ENCODE measurements around the gene PRSS21. TPM values are rescaled to one million over a fixed set of nuclear protein-coding genes. Genes with fewer than 3 reads are reported as not detected.

Gene PRSS21
- polyA plus RNA-seq, 4 donors: not detected

DNA sequence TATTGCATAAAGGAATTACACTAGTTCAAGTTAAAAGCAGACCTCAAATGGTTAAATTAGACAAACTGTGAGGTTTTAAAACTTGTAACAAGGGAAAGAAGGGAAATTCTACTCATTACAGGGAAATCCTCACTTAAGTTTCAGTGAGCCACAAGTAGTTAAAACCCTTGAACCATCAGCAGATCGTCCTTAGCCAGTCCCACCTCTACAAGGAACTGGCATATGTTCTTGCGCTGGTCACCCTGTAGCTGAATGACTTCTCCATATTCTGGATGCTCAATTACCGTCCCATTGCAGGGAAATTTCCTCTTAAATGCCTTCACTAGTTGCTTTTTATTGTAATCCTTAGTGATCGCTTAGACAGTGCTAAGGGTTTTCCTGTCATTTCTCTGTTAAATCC is 5.5 kb downstream of the PRSS21 start:
- no peak for DNase-seq (ENCODE audit: low read depth in 4 of 4, low spot score in 2 of 4)

DNA sequence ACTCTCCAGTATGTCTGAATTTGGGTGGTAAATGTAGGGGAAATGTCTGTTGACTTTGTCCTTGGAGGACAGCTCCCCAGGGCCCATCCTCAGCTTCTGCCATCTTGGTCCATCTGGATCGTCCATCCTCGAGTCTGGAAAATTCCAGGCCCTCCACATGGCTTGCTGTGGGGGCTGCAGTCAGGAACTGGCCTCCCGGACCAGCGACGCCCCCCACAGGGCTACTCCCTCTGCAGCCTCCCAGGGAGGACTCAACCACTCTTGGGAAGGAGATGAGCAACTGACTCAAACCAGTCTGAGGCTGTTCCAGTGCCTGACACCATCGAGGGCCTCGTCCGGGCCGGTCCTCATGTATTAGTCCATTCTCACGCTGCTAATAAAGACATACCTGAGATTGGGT is 7.6 kb downstream of the PRSS21 start:
- no peak for DNase-seq (ENCODE audit: low read depth in 4 of 4, low spot score in 2 of 4)

DNA sequence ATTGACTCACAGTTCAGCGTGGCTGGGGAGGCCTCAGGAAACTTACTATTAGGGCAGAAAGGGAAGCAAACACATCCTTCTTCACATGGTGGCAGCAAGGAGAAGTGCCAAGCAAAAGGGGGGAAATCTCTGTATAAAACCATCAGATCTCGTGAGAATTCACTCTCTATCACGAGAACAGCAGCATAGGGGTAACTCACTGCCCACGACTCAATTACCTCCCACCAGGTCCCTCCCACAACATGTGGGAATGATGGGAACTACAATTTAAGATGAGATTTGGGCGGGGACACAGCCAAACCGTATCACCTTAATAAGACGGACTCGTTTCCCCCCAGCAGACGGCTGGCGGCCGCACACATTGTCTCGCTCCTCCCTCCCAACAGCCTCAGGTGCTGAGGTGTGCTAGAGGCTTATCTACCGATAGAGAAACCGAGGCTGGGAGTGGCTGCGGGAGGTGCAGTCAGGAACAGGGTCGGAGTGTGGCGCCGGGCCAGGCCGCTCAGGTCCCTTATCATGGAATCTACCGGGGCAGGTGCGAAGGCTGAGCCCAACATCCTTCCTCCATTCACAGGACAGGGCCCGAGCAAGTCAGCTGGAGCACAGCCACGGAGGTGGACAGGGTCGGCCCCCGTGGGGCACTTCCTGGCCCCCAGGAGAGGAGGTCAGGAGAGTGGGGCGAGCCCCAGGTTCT is 8.2 kb downstream of the PRSS21 start:
- DNase-seq (ENCODE audit: low read depth in 4 of 4, low spot score in 2 of 4): no peak

DNA sequence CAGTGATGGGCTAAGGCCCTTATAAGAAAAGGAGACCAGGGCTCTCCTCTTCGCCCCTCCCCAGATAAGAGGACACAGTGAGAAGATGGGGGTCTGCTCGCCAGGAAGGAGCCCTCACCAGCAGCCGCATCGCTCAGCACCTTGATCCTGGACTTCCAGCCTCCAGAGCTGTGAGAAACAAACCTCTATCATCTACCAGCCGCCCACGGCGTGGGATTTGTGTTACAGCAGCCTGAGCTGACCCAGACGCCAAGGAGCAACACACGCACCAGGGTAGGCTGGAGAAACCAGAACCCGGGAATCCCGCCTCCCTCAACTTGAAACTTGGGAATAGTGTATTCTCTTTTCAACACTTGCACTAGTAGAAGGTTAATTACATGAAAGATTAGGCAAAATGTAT is 8.9 kb downstream of the PRSS21 start:
- DNase-seq (ENCODE audit: low read depth in 4 of 4, low spot score in 2 of 4): no peak

DNA sequence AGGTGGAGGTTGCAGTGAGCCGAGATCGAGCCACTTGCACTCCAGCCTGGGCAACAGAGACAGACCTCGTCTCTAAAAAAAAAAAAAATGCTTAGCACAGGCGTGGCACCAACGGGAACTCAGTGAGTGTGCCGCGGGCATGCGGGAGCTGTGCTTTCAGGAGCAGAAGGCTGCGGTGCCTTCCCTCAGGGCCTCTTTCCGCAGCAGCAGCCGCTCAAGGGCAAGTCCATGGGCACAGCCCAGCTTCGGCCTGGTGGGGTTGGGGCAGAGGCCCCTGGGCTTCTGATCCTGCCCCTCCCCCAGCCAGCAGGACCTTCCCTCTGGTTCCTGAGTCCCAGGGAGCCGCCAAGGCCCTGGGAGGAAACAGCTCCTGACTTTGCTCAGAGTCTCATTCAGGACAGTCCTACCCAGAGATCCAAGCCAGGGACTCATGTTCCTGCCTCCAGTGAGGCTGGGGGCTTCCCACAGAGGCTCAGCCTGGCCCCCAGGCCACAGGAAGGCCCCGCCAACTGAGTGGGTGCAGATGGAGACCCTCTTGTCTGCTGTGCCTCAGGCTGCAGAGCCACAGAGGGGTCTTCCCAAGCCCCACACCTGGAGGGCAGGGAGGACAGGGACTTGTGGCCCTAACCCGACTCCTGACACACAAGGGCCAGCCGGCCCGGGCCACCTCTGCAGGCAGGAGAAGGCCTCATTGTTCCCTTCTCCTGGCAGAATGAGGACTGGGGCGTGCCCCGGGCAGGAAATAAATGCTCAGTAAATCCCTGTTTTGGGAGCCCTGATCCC is 9.7 kb downstream of the PRSS21 start:
- DNase-seq (ENCODE audit: low read depth in 4 of 4, low spot score in 2 of 4): no peak

DNA sequence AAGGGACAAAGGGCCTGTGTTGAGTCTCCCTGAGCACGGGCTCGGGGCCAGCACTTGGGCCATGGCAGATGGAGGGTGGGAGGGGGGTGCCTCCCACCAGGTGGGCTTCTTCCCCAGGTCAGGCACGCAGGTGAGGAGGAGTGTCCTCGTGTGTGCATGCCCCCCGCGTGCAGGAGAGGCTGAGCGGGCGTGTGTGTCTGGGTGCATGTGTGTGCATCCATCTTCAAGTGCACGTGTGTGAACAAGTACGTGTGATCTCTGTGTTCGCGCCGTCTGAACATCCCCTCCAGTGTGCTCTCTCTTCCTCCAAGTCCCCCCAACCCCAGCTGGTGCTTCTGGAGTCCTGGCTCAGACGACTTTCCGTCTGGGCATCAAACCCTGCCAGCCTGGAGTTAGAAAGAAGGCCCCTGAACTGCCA is 10.3 kb downstream of the PRSS21 start:
- DNase-seq (ENCODE audit: low read depth in 4 of 4, low spot score in 2 of 4): no peak

DNA sequence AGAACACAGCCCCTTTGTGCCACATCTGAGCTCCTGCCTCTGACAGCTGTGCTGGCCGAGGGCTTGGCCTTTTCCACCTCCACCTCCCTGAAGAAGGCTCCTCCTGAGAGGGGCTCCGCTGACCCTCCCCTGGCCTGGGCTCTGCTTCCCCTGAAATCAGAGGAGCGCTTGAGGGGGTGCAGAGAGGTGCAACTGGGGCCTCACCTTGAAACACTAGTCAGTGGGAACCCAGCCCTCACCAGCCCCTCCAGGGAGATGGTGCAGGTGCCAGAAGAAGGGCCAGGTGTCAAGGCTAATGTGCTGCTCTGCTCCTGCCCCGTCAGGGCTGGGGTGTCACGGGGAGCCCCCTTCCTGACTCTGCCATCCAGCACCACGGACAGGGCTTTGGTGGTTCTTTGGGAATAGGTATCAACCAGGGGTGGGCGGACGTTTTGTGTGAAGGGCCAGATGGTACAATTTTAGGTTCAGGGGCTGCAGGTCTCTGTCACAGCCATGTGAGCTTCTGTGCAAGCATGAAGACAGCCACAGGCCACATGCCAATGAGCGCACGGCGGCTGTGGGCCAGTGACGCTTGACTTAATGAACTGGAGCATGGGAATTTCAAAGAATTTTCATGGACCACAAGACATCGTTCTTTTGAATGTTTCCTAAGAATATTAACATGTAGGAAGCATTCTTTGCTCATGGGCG is 10.9 kb downstream of the PRSS21 start:
- DNase-seq (ENCODE audit: low read depth in 4 of 4, low spot score in 2 of 4): no peak

DNA sequence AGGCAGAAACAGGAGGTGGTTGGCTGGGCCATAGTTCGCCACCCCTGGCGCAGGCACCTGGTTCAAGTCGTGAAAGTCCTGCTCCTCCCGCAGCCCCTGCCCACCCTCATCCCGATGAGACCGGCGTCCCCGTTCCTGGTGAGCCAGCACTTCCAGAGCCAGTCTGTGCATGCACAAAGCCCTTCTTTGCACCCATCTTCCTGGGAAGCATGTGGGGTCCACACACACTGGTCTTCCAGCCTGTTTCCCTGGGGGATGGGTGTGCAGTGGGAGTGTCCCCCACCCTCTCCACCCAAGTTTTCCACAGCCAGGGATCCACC is 11.4 kb downstream of the PRSS21 start:
- no peak for DNase-seq (ENCODE audit: low read depth in 4 of 4, low spot score in 2 of 4)

DNA sequence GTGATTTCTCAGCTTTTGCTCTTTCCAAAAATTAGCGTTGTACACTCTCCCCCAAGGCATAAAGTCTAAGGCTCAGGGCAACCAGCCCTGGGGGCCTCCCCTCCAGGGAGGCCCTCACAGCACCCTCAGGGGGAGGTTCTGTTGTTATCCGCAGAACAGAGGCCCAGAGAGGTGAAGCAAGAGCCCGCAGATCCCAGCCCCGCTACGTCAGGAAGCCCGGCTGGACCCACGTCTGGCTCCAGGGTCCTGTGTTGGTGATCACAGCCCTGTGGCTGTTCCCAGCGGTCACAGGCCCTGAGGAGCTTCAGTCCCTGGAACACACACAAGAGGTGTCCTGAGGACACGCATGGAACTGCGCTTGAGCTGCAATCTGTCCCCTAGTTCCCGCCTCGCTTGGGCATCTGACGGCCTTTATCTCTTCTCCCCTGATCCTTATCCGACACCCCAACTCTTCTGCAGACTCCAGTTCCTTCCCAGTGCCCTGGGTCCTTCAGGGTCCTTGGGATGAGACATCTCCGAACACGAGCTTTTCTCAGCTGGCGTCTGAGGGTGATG is 11.9 kb downstream of the PRSS21 start:
- DNase-seq (ENCODE audit: low read depth in 4 of 4, low spot score in 2 of 4): no peak

DNA sequence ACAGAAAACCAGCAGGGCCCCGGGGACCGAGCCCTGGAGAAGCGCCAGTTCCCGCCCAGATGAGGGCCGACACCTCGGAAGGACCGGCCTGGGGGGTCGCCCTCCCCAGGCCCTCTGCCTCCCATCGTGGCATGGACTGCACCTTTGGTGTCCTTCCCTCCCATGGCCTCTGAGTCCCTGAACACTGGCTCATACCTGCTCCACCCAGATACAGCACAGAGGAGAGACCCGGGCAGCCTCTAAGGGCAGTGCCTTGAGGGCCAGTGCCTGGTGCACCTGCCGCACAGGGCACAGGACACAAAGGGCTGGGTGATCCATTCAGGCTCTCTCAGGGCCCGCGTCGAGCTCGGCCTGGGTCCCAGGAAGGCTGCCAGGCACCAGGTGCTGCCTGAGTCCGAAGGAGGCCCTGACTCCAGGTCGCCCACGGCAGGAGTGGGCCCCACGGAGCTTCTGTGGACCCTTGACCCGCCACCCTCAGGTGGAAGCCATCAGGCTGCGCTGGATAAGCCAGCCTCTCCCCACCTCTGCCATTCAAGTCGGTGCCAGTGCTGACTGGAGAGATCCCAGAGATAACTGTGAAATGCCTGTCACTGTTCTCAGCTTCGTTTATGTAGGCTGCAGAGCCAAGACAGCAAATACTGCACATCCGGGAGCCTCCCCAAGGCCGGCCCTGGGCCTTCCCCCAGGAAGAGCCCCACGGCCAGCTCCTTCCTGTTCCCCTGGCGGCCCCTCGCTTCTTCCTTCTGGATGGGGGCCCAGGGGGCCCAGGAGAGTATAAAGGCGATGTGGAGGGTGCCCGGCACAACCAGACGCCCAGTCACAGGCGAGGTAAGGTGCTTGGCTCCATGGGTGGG is 12.7 kb downstream of the PRSS21 start, which contains the start of gene ZG16B:
TSS of gene ZG16B (plus strand) at position 803 of the 854 bp plus-strand sequence. CDS start 139 bp downstream, outside the sequence.
- DNase-seq (ENCODE audit: low read depth in 4 of 4, low spot score in 2 of 4): no peak

DNA sequence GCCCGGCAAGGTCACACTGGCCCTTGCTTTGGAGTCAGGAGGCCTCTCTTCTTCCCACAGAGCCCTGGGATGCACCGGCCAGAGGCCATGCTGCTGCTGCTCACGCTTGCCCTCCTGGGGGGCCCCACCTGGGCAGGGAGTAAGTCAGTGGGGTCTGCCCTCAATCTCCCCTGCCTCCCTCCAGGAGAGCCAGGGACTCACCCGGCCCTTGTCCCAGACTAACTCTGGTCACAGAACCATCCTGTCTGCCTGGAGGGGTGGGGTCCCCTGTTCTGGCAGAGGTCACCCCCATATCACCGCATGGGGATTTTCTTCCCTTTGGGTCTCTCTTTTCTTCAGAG is 13.3 kb downstream of the PRSS21 start:
- no peak for DNase-seq (ENCODE audit: low read depth in 4 of 4, low spot score in 2 of 4)

DNA sequence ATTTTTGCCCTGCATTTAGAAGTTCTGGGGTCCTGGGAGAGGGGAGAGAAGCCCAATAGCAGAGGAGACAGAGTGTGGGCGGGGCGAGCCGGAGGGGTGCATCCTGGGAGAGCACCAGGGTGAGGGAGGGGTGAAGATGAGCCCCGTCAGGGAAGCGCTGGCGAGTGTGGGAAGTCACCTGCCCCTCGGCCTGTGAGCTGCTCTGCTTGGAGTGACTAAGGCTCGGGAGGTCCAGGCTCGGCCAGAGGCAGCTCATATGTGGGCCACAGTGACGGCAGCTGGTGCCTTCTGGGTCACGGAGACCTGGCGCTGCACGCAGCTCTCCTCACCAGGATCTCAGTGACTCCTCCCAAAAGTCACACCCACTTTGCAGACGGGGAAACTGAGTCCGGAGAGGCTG is 14.2 kb downstream of the PRSS21 start:
- no peak for DNase-seq (ENCODE audit: low read depth in 4 of 4, low spot score in 2 of 4)

DNA sequence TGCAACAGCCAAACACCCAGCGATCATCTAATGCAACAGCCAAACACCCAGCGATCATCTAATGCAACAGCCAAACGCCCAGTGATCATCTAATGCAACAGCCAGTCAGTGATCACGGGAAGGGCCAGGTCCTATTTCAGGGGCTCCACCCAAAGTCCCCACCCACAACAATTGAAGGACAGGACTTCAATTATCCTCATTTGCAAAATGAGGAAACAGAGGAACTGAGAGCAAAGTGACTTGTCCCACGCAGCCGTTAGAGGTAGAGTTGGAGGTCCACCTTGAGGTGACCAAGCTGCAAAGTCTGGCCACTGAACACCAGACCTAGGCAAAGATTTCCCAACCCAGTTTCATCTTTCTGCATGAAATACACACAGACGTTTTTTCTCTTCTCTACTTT is 16.7 kb downstream of the PRSS21 start:
- no peak for DNase-seq (ENCODE audit: low read depth in 4 of 4, low spot score in 2 of 4)

DNA sequence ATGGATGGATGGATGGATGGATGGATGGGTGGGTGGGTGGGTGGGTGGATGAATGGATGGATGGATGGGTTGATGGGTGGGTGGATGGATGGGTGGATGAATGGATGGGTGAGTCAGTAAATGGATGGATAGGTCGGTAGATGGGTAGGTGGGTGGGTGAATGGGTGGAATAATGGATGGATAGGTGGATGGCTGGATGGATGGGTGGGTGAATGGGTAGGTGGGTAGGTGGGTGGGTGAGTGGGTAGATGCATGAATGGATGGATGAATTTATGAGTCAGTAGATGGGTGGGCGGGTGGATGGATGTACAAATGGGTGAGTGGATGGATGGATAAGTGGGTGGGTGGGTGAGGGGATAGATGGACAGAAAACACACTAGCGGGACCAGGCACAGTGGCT is 17.9 kb downstream of the PRSS21 start:
- no peak for DNase-seq (ENCODE audit: low read depth in 4 of 4, low spot score in 2 of 4)

DNA sequence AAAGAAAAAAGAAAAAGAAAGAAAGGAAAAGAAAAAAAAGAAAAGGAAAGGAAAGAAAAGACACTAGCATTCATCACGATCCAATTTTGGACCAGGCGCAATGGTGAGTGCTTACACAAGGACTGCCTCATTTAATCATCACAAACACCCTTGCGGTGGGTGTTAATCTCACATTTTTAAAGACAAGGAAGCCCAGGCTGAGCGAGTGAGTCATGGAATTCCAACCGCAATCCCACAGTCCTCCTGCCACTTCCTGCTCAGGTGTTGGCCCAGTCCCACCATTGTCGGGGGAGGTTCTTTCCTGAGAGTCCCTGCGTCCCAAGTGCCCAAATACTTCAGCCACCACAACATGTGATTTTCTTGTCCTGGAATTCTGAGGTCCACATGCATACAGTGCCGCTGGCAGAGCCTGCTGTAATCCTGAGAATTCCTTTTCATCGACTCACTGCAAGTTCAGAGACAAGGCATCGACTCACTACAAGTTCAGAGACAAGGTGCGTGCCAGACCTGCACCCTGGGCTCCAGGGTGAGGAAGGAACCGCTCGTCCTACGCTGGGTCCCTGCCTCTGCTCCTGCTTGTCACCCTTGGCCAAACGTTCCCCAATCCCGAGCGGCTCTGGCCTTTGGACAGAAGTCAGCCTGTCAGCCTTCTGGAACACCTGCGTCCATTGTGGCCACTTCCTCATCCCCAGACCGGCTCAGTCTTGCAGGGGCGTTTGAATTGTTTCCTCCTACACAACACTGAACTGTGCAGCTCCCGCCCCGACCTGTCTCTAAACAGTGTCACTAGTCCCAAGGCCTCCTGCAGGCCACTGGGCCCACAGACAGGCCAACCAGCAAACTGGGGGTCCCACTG is 18.8 kb downstream of the PRSS21 start:
- no peak for DNase-seq (ENCODE audit: low read depth in 4 of 4, low spot score in 2 of 4)

DNA sequence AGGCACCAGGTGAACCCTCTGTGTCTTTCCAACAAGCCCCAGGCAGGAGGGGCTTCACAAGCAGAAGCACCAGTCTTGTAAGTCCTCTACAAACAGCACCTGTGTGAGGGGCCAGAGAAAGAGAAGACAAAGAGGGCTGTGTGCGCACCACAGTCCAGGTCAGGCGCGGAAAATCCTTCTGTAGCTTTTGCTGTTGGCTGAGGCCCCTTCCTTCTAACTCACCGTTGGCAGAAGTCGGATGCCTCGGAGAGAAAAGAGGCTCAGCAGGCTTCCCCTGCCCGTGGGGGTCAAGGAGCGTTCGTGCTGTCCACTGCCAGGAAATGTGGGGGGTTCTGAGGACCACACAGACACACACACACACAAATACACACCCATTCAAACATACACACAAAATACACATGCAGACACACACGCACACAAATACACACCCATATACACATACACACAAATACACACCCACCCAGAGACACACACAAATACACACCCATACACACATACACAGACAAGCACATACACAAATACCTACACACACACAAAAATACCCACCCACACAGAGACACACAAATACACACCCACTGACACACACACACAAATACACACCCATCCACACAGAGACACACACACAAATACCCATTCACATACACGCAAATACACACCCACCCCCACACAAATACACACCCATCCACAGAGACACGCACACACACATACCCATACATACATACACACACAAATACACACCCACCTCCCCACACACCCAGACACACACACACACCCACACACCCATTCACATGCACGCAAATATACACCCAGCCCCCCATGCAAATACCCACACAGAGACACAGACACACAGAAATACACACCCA is 19.8 kb downstream of the PRSS21 start:
- no peak for DNase-seq (ENCODE audit: low read depth in 4 of 4, low spot score in 2 of 4)

DNA sequence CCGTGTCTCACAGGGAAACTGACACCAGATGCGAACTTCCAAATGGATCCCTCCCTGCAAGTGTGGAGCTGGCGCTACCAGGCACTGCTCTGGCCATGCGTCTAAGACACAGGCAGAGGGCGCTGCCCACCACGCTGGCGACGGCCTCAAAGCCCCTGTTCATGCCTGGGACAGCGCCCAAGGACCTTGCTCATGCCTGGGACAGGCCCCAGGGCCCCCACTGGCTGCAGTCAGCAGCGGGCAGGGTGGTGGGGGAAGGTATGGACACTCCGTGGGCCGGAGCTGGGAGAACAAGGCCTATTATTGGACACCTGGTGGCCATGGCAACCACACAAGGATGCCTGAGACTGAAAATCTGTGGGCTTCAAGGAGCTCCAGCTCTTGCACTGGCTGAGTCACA is 21.9 kb downstream of the PRSS21 start:
- no peak for DNase-seq (ENCODE audit: low read depth in 4 of 4, low spot score in 2 of 4)

DNA sequence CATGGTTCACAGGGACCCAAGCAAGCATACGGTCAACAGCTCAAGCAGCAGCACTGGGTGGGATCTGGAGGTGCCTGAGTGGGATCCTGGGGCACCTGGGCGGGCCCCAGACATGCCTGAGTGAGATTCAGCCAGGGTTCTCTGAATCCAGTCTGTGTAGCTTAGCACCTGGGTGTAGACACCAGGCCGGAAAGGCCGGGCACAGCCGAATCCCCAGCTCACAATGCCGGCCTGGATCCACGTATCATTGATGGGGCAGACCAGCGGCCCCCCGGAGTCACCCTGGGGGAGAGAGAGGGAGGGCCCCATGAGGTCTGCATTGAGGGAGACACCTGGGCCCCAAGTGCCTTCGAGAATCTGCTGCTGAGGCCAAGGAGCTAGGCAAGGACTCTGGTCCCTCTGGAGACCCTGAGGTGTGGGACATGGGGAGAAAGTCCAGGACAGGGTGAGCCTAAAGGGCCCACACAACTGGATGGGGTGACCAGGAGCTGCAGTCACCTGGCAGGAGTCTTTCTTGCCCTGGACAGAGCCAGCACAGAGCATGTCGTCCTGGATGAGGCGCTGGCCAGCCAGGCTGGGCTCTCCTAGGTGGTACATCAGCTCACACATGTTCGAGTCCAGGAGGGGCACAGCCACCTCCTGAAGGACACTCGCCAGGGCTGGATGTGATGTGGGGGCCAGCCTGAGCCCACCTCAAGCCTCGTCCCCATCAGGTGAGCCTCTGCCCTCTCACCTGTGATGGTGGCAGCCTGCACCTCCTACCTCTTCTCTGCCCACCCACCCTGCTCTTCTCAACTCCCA is 22.8 kb downstream of the PRSS21 start:
- no peak for DNase-seq (ENCODE audit: low read depth in 4 of 4, low spot score in 2 of 4)
